ENCODE data around the gene DNLZ.

DNA sequence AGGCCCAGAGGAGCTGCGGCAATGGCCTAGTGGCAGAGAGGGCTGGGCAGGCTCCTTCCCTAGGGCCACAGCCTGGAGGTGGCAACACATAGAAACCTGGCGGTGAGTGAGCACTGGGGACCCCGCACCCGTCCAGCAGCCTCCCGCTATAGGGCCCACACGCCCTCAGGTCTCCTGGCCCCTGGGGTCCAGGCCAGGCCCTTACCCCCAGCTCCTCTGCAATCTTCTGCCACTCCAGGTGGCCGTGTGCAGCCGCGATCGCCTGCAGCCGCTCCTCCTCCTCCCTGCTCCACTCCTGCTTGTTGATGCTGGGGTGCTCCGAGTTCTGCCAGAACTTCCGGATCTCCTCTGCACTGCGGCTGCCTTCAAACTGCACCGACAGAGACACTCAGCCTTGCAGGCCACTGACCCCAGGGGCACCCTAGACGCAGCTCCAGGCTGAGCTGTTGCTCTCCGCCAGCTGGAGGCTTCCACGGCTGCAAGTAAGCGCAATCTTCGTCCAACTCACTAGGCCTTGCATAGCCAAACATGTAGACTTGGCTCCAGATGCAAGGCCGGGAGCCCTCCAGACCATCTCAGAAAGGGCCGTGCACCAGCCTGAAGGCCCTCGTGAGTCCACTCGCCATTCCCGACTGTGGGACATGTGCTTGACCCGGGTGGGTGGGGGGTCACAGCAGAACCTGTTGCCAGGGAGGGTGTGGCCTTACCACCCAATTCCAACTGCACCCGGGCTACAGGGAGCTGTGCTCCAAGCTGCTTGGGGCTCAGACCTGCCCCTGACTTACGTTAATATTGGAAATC lies 28.4 kb upstream of the DNLZ start:
- TF ChIP-seq POLR2A (IDR thresholded peaks at IDR 0.05) (no peak), CTCF (IDR thresholded peaks at IDR 0.05) (no peak)
